ENCODE results near the gene IKZF1.

The IKZF1 gene

GRCh38 chr7:50352282-50352681, 47.8 kb downstream of the IKZF1 start:
- Histone ChIP-seq H3K9ac (ENCODE audit: low read depth, low read length, poor library complexity, severe bottlenecking) (no peak overlapping the region), H3K4me3 (ENCODE audit: low read length, poor library complexity, severe bottlenecking) (no peak overlapping the region), H3K79me2 (ENCODE audit: insufficient read depth, low read length) (peaks cover 96% of the 10 kb centered on the region), H3K4me1 (ENCODE audit: insufficient read depth, low read length, poor library complexity, severe bottlenecking) (peaks cover 12% of the 10 kb centered on the region), H3F3A (ENCODE audit: low read depth) (no peaks in the 10 kb centered on the region), H3K9me2 (replicated peaks; ENCODE audit: low read depth, low read length) (no peaks in the 10 kb centered on the region), H3K4me2 (ENCODE audit: low read depth, low read length, poor library complexity, severe bottlenecking) (no peak overlapping the region), H3K27me3 (ENCODE audit: insufficient read depth, low read length, poor library complexity, severe bottlenecking) (no peaks in the 10 kb centered on the region), H3K36me3 (ENCODE audit: insufficient read depth, low read length) (peaks cover 88% of the 10 kb centered on the region; the same call in 1 of the 2 replicates), H2AFZ (ENCODE audit: low read length) (no peak overlapping the region), H4K20me1 (ENCODE audit: insufficient read depth, low read length, poor library complexity, severe bottlenecking) (peaks cover 21% of the 10 kb centered on the region), H3K9me3 (ENCODE audit: insufficient read depth, low read depth, low read length) (no peaks in the 10 kb centered on the region)
- TF ChIP-seq CTCF (conservative IDR thresholded peaks at IDR 0.05; ENCODE audit: low read length) (no peak), EZH2phosphoT487 (IDR thresholded peaks at IDR 0.05; ENCODE audit: borderline replicate concordance) (no peak)

- Histone ChIP-seq H3K79me2 (ENCODE audit: insufficient read depth, low read length) (peaks cover 96% of the 10 kb centered on the region), H4K20me1 (ENCODE audit: insufficient read depth, low read length, poor library complexity, severe bottlenecking) (peaks cover 20% of the 10 kb centered on the region), H3K36me3 (ENCODE audit: insufficient read depth, low read length) (peaks cover 88% of the 10 kb centered on the region; the same call in 1 of the 2 replicates), H3K27me3 (ENCODE audit: insufficient read depth, low read length, poor library complexity, severe bottlenecking) (no peaks in the 10 kb centered on the region), H3K9me3 (ENCODE audit: insufficient read depth, low read depth, low read length) (no peaks in the 10 kb centered on the region), H3F3A (ENCODE audit: low read depth) (no peaks in the 10 kb centered on the region), H3K4me3 (ENCODE audit: low read length, poor library complexity, severe bottlenecking) (no peak overlapping the region), H3K9me2 (replicated peaks; ENCODE audit: low read depth, low read length) (no peaks in the 10 kb centered on the region), H2AFZ (ENCODE audit: low read length) (no peak overlapping the region), H3K4me1 (ENCODE audit: insufficient read depth, low read length, poor library complexity, severe bottlenecking) (peaks cover 14% of the 10 kb centered on the region), H3K9ac (ENCODE audit: low read depth, low read length, poor library complexity, severe bottlenecking) (no peak overlapping the region), H3K4me2 (ENCODE audit: low read depth, low read length, poor library complexity, severe bottlenecking) (no peak overlapping the region)
- no peak for TF ChIP-seq EZH2phosphoT487 (IDR thresholded peaks at IDR 0.05; ENCODE audit: borderline replicate concordance)
- TF ChIP-seq CTCF (conservative IDR thresholded peaks at IDR 0.05; ENCODE audit: low read length), result no peak
Observed at GRCh38 chr7:50352751-50353150, 48.2 kb downstream of the IKZF1 start.

GRCh38 chr7:50353201-50353600, 48.7 kb downstream of the IKZF1 start:
- Histone ChIP-seq H3K4me1 (ENCODE audit: insufficient read depth, low read length, poor library complexity, severe bottlenecking) (peaks cover 18% of the 10 kb centered on the region), H2AFZ (ENCODE audit: low read length) (no peak overlapping the region), H3K9ac (ENCODE audit: low read depth, low read length, poor library complexity, severe bottlenecking) (no peak overlapping the region), H3K9me2 (replicated peaks; ENCODE audit: low read depth, low read length) (no peaks in the 10 kb centered on the region), H3K9me3 (ENCODE audit: insufficient read depth, low read depth, low read length) (no peaks in the 10 kb centered on the region), H4K20me1 (ENCODE audit: insufficient read depth, low read length, poor library complexity, severe bottlenecking) (peaks cover 16% of the 10 kb centered on the region), H3K4me3 (ENCODE audit: low read length, poor library complexity, severe bottlenecking) (no peak overlapping the region), H3K4me2 (ENCODE audit: low read depth, low read length, poor library complexity, severe bottlenecking) (no peak overlapping the region), H3K36me3 (ENCODE audit: insufficient read depth, low read length) (peaks cover 88% of the 10 kb centered on the region; the same call in 1 of the 2 replicates), H3F3A (ENCODE audit: low read depth) (no peaks in the 10 kb centered on the region), H3K79me2 (ENCODE audit: insufficient read depth, low read length) (peaks cover 96% of the 10 kb centered on the region), H3K27me3 (ENCODE audit: insufficient read depth, low read length, poor library complexity, severe bottlenecking) (no peaks in the 10 kb centered on the region)
- no peak for TF ChIP-seq EZH2phosphoT487 (IDR thresholded peaks at IDR 0.05; ENCODE audit: borderline replicate concordance)
- no peak for TF ChIP-seq CTCF (conservative IDR thresholded peaks at IDR 0.05; ENCODE audit: low read length)

Measured in Loucy (cell line).